GM18526 (cell line): ENCODE data around the gene TTC9B.

Experiments
- POLR2A ChIP-seq: IDR thresholded peaks from 3 replicates; pipeline ENCODE4 v1.6.1; 2011; ENCODE audit not compliant: insufficient read length; ENCODE audit errors: extremely low read depth

The TTC9B gene

DNA sequence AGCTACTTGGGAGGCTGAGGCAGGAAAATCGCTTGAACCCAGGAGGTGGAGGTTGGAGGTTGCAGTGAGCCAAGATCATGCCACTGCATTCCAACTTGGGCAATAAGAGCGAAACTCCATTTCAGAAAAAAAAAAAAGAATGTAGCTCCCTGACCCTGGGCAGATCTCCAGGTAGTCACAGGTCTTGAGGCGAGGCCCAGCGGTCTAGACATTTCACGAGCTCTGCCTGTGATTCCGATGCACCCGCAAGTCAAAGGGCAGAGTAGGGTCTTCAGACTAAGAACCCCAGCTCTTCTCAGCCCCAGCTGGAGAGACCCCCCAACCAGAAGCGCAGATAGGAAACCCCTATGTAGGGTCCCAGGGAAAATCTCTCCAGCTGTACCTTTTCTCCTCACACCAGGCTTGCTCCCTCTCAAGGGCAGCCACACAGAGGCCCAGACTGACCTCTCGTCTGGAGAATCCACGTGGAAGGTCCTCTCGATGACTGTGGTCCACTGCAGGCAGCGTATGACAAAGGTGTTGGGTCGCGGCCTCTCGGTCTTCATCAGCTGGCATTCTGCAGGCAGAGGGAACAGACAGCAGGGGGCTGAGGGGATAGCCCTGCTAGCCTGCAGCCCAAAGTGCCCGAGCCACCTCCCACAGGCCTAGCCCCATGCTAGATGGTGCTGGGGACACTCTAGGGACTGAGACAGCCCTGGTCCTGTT lies 36.7 kb upstream of the TTC9B start:
- no peak for TF ChIP-seq POLR2A

DNA sequence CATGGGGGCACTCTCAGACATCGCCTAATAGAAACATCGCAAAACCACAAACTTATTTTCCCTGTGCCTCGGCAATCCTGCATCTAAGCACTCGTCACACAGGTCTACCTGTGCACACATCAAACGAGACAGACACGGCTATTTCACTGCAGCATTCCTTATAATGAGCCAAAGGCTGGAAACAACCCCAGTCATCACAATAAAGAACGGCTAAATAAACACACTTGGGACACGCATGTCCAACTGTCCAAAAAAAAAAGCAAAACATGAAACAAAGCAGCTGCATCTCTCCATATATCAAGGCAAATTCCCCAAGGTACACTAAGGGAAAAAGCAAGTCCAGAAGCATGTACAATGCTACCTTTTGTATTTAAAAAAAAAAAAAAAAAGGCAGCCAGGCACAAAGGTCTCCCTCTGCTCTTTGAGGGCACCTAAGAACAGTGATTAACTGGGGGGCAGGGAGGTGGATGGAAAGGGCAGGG lies 35.5 kb upstream of the TTC9B start:
- no peak for TF ChIP-seq POLR2A

DNA sequence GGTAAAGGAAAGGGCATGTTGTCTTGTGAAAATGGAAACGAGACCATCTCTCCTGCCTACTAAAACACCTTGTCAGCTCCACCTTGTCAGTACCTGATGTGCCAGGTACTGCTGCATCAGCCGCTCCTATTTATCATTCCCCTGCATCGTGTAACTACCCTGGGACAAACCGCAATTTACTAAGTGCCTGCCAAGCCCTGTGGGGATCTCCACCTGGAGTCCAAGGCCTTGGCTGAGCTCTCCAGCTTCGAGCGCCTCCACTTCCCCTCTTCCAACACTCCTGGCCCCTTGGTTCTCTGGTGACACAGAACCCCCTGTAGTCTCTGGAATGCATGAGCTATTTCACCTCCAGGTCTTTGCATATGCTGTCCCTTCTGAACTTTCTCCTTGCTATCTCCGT lies 34.2 kb upstream of the TTC9B start:
- no peak for TF ChIP-seq POLR2A

DNA sequence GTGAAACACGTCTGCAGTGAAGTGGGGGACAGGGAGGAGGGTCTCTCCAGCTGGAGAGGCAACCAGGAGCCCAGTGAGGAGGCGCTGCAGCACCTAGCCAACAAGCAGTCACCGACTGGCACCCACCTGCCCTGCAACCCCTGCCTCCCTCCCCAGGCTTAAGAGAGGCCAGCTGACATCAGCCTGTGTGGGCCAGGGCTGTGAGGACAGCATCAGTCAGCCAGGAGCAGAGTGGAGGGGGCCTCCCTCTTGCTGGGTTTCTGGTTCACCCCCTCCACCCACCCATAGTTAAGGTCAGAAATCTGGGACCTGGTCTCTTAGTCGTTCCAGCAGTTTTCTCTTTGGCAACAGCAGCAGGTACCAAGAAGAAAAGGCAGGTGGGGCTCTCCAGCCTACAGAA lies 33.8 kb upstream of the TTC9B start:
- no peak for TF ChIP-seq POLR2A

DNA sequence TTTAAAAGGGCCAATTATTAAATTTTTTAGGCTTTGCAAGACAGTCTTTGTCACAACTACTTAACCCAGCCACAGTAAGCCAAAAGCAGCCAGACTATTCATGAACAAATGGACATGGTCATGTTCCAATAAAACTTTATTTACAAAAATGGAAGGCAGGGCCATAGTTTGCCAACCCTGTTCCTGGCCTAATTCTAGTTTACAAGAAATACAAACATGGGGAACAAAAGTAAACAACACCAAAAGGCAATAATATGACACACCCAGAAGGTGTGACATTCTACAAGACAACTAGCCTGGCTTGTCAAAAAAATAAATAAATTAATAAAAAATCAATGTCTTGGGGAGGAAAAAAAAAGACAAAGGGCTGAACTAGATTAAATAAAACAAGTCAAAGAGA lies 33.1 kb upstream of the TTC9B start:
- no peak for TF ChIP-seq POLR2A

DNA sequence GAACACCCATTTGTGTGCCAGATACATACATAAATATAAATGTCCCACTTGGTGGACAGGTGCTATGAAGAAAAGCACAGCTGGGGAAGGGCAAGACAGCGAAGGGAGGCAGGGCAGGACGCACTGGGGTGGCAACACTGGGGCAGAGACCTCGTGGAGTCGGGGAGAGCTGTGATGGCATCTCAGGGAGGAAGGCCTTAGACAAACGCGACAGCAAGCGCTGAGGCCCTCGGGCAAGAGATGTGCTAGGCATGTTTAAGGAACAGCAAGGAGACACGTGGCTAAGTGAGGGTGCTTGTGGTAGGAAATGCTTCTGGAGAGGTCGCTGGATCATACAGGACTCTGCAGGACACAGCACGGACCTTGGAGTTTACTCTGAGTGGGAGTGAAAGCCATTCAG lies 31.6 kb upstream of the TTC9B start:
- TF ChIP-seq POLR2A, result no peak

DNA sequence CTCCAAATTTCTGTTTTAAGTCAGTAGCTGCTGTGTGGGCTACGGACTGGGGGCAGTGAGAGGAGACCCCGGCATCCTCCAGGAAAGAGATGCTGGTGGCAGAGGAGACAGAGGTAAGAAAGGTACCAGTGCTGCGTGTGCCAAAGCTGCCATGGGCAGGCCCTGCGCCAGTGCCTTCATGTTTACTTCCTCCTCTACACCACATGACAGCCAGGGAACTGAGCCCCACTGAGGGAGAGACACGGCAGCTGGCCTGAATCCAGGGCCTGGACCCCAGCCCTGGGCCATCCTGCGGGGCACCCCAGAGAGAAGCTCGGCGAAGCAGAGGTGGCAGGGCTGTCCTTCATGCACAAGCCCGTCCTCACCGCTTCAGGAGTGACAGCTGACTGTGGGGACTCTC lies 31.0 kb upstream of the TTC9B start:
- no peak for TF ChIP-seq POLR2A

DNA sequence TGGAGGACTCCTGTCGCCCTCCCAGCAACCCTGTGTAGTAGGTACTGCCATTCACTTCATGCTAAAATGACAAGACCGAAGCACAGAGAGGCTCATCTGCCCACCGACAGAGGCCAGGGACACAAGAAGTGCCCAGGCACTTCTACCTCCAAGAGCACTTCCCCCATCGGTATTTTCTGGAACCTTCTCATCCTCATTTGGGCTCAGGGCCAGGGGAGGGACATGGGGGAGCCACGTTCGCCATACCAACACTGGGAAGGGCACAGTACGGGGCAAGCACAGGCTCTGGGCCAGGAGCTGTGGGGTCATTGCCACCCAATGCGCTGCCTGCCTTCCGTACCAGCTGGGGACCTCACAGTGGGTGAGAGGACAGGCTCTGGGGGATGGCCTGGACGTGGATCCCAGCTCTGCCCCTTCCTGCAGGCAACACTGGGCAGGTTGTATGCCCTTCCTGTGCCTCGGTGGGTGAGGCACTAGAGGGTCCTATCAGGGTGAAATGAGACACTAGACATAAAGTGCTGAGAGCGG lies 29.6 kb upstream of the TTC9B start:
- no peak for TF ChIP-seq POLR2A

DNA sequence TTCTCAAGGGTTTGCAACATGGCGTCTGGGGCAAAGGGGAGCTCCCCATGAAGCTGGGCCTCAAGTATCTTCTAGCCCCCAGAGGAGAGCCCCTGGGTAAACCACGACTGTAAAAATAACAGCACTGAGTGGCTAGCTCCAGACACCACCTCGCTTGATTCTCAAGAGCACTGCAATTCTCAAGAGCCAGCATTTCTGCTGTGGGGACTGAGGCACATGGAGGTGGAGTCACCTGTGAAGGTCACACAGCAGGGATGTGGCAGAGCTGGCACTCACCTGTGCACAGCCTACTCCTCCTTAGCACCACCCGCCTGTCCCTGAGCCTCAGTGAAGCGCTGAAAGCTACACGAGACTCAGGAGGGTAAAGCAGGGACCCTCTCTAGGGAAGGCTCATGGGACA lies 29.0 kb upstream of the TTC9B start:
- no peak for TF ChIP-seq POLR2A

DNA sequence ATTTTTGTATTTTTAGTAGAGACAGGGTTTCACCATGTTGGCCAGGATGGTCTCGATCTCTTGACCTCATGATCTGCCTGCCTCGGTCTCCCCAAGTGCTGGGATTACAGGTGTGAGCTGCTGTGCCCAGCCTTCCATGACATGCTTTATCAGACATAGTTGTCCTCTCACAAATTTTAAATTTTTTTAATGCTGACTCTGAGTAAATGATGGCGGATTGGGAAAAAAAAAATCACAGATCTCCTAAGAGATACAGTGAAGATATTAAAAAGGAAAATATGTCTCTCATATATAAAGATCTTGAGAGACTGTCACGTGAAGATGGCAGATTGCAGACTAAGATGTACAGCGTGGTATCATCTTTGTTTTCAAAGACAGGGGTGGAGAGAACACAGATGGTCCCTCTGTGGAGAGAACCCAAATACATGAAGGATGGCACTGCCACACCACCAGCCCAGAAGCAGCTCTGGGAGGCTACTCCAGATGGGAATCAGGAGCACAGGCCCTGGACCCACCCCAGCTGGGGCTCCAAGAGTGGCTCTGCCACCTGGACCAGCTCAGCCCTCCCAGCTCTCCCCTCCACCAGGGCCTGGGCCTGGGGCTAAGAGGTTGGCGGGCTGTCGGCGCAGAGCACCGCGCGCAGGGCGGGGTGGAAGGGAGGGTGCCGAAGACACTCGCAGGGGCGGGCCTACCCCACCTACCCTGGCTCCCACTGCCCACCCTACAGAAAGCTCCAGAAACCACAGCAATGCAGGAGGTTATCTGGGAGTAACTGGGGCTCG lies 28.3 kb upstream of the TTC9B start:
- no peak for TF ChIP-seq POLR2A

DNA sequence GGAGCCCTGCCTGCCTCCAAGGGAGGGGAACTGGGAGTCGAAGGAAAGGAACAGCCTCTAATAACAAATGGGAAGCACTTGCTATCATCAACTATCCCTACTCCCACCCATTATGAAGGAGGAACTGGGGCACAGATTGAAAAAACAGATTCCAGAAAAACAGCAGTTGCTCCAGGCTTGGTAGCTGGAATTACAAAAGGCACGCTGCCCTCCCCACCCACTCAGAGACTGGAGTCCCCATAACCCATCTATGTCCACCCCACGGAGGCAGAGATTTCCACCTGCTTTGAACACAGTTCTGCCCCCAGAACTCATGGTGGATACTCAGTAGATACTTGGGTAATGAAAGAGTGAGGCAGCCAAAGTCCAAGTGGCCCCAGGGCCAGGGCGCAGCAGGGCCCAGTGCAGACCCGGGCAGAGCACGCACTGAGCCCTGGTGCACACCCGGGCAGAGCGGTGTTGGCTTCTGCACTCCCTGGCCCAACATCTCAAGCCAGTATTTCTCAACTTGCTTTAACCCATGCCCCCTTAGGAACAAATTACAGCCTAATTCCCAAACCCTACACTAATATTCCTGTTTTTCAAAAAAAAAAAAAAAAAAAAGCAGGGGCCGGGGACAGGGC lies 27.4 kb upstream of the TTC9B start:
- TF ChIP-seq POLR2A, result no peak

DNA sequence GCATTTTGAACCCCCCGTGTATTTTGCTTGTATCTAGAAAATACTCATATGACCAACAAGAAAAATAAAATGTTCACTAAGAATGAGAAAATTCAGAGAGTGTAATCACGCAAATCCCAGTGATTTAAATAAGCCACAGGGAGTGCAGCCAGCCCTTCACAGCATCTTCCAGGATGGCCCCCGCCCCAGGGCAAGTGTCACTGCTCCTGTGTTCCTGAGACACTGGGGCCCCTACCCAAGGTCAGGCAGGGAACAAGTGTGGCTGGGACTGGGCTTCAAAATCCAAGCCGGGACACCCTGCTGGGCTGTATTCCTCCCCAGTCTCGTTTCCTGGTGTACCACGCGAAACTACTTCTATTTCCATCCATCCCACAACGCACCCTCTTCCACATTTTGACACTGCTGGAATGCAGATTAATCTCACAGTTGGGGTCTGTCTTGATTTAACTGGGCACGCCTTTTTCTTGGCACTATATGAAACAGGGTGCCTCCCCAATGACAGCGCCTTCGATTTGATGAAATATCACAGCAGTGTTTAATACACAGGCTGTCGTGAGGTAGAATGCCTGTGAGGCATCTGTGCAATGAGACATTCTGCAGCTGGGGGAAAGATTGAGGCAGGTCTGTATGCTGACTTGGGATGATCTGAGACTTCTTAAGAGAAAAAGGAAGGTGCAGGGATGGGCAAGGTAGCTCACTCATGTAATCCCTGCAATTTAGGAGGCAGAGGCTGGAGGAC lies 26.6 kb upstream of the TTC9B start:
- no peak for TF ChIP-seq POLR2A

DNA sequence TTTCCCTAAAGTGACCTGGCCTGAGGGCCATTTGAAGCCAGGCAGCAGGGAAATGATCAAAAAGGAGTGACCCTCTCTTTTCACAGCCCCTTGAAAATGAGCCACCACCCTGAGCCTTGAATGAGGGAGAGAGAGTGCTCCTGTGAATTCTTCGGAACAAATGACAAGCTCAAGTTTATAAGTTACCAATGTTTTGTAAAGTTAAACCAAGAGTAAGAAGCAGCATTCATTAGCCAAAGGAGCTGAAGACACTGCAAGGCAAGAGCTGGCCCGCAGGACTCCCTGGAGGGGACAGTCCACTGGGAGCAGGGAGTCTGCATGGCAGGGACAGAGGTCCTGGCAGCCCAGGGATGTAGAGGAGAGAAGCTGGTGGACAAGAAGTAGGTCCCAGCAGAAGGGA lies 25.0 kb upstream of the TTC9B start:
- no peak for TF ChIP-seq POLR2A

DNA sequence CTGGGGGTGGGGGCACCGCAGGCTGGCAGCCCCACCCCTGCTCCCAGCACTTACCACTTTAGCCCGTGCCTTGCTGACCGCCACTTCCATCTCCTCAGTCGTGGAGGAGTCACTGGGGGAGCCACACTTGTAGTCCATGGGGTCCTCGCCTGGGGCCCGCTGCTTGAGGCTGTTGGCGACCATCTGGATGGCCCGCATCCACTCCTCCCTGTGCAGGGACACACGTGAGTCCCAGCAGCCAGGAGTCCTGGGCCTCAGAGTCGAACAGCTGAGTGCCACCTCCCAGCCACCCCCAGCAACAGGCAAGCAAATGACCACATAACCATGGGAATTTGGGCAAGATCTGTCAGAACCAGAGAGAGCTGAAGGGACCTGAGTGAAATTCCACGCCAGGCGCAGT lies 24.3 kb upstream of the TTC9B start:
- no peak for TF ChIP-seq POLR2A

DNA sequence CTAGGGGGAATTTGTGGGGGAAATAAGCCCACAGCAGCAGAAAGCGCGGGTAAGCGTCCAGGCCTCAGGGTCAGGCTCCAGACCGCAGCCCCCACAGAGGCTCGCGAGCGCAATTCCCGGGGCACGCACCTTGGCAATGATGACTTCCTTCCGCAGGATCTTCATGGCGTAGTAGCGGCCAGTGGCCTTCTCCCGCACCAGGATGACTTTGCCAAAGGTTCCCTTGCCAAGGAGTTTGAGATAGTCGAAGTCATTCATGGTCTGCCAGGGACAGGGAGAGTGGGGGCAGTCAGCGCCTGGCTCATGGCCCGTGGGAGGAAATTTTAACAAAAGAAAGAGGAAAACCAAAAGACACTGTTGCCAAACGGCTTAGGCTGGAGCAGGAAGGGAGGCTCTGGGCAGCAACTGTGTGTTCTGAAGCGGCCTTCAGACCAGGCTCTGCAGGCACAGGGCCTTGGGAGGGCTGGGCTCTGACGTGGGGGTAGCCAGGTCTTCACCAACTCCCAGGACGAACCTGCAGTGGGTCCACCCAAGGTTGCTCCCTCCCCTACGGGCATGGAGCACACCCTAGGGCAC lies 23.7 kb upstream of the TTC9B start:
- no peak for TF ChIP-seq POLR2A
